GM19043 (cell line): ENCODE data around the gene SLC25A42.
A peak's percentile ranks its signal among the peaks of the same experiment; 100 is the strongest.
"Not testable (repeated sequence)": the region's sequence is repeated elsewhere in the genome, so short reads cannot be mapped to it uniquely, and the experiment has no call there.

Experiments used
- ATAC-seq: cut with Tn5 transposase; IDR thresholded peaks from one replicate; pipeline ENCODE4 v1.9.1; 2021; ENCODE audit warnings: low read depth; ENCODE audit not compliant: unreplicated experiment

The SLC25A42 gene

GRCh38 chr19:19131989-19132388 is 68.2 kb downstream of the SLC25A42 start:
- ATAC-seq, result no peak

- no peak for ATAC-seq
Observed at GRCh38 chr19:19132912-19133311, 69.1 kb downstream of the SLC25A42 start.

GRCh38 chr19:19133985-19134384 is 70.2 kb downstream of the SLC25A42 start:
- ATAC-seq, result no peak

GRCh38 chr19:19134687-19135158 is 70.9 kb downstream of the SLC25A42 start:
- no peak for ATAC-seq

GRCh38 chr19:19135713-19136112 is 71.9 kb downstream of the SLC25A42 start:
- ATAC-seq, result not testable (repeated sequence)

GRCh38 chr19:19137556-19138108 is 73.8 kb downstream of the SLC25A42 start:
- ATAC-seq, result no peak

GRCh38 chr19:19138109-19138981 is 74.6 kb downstream of the SLC25A42 start, which contains the start of gene TMEM161A:
TMEM161A (minus strand) TSS chr19:19138478; CDS start chr19:19138428, 50 bp downstream.
- ATAC-seq, result peak; percentile 98

GRCh38 chr19:19139876-19140229 is 76.1 kb downstream of the SLC25A42 start:
- no peak for ATAC-seq

GRCh38 chr19:19140476-19140875 is 76.7 kb downstream of the SLC25A42 start:
- no peak for ATAC-seq

- ATAC-seq, result no peak
Observed at GRCh38 chr19:19142347-19142746, 78.6 kb downstream of the SLC25A42 start.

GRCh38 chr19:19145281-19145680 is 81.5 kb downstream of the SLC25A42 start:
- ATAC-seq, result no peak

GRCh38 chr19:19145684-19146608 is 82.2 kb downstream of the SLC25A42 start:
- no peak for ATAC-seq

GRCh38 chr19:19146865-19147264 is 83.1 kb downstream of the SLC25A42 start:
- no peak for ATAC-seq

- no peak for ATAC-seq
Observed at GRCh38 chr19:19147344-19147743, 83.5 kb downstream of the SLC25A42 start.

- not testable (repeated sequence) for ATAC-seq
Observed at GRCh38 chr19:19148504-19148903, 84.7 kb downstream of the SLC25A42 start.

GRCh38 chr19:19149435-19149834 is 85.6 kb downstream of the SLC25A42 start:
- no peak for ATAC-seq

- no peak for ATAC-seq
Observed at GRCh38 chr19:19151418-19151817, 87.6 kb downstream of the SLC25A42 start.

GRCh38 chr19:19152668-19153384 is 89.0 kb downstream of the SLC25A42 start:
- no peak for ATAC-seq

GRCh38 chr19:19154768-19155494 is 91.1 kb downstream of the SLC25A42 start:
- no peak for ATAC-seq
